LNCAP (cell line): ENCODE results near the gene XRN2.

Source experiments
- TF ChIP-seq, protein P1 (sequence below): fragments of 450-650 bp; IDR thresholded peaks from 2 replicates; pipeline ENCODE4 v1.5.1; 2017; ENCODE audit warnings: mild to moderate bottlenecking

XRN2 gene

DNA sequence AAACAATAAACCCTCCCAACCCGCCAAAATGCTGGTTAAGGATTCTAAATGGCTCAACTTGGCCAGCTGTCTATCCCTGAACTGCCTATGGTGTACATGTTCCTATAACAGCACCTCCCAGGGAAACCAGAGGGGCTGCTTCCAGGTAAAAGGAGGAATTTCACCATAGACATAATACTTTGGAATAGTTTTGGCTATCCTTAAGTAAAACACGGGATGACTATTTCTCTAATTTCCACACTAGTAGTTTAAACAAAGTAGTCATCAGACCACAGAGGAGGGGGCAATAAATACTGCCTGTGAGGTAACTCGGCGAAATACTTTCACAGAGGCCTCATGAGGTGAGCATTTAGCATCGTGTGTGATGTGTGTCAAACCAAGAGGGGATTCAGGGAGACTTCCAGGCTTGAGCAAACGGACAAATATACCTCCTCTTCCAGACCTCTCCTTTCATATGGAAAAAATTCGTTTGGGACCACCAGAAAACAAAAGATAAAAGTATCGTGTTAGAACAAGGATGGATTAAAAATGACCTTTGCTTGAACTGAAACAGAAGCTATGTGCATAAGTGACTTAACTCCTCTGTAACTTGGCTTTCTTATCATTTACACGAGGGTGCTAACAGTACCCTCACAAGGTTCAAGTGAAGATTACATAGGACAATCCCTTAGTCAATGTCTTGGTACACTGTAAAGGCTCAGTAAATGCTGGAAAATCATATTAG, 1.0 kb upstream of the XRN2 start:
- TF ChIP-seq, protein P1, sequence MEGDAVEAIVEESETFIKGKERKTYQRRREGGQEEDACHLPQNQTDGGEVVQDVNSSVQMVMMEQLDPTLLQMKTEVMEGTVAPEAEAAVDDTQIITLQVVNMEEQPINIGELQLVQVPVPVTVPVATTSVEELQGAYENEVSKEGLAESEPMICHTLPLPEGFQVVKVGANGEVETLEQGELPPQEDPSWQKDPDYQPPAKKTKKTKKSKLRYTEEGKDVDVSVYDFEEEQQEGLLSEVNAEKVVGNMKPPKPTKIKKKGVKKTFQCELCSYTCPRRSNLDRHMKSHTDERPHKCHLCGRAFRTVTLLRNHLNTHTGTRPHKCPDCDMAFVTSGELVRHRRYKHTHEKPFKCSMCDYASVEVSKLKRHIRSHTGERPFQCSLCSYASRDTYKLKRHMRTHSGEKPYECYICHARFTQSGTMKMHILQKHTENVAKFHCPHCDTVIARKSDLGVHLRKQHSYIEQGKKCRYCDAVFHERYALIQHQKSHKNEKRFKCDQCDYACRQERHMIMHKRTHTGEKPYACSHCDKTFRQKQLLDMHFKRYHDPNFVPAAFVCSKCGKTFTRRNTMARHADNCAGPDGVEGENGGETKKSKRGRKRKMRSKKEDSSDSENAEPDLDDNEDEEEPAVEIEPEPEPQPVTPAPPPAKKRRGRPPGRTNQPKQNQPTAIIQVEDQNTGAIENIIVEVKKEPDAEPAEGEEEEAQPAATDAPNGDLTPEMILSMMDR: no peak

GRCh38 chr20:21302664-21303060, 469 bp upstream of the XRN2 start:
- TF ChIP-seq, protein P1: no peak

- TF ChIP-seq, protein P1: no peak
Observed at GRCh38 chr20:21303872-21304586, 898 bp downstream of the XRN2 start.

DNA sequence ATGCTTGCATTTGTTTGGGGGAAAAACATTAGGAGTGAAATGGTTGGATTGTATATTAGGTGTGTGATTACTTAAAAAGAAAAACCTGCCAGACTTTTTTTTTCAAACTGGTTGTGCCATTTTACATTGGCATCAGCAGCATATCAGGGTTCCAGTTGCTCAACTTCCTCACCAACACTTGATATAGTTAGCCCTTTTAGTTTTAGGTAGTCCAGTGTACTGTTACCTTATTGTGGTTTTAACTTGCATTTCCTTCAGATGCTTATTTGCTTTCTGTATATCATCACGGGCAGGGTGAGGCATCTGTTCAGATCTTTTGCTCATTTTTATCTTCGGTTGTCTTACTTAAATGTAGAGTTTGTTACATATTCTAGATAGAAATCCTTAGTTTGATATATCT, 5.2 kb downstream of the XRN2 start:
- TF ChIP-seq, protein P1: no peak

GRCh38 chr20:21309678-21310467, 6.7 kb downstream of the XRN2 start:
- TF ChIP-seq, protein P1: no peak

DNA sequence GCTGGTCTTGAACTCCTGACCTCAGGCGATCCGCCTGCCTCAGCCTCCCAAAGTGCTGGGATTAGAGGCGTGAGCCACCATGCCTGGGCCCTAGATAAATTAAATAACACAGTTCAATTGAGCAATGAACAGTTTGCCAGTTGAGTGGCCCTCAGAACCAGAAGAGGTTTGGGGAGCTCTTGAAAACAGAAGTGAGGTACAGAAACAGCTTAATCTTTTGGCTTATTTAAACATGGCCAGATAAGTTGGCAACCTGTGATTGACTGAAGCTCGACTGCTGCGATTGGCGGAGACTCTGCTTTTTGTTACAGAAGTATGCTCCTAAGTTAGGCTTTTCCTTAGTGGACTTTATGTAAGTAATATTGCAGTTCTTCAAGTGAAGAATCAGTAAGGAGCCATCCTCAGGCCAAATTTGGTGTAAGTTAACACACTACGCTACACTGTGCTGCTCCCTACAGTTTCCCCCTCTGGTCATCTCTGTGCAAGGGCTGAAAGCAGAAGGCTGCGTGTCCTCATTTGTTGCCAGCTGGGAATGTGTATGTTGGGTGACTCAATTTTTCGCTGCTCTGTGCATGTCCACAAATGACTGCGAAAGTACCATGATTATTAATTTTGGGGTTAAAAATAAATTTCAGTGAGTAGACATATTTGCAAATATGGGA, 9.8 kb downstream of the XRN2 start:
- TF ChIP-seq, protein P1: no peak

- TF ChIP-seq, protein P1: no peak
Observed at GRCh38 chr20:21315138-21315537, 12.0 kb downstream of the XRN2 start.
